HepG2 (cell line): Measurements from ENCODE around the gene GREM1. TPM values are rescaled to one million over a fixed set of nuclear protein-coding genes. Genes with fewer than 3 reads are reported as not detected.

ENCODE experiments used
- ATAC-seq: fragments of 200-7000 bp; cut with Tn5 transposase; 3 replicates; pipeline ENCODE4 v1.9.1; 2020; ENCODE audit warnings: mild to moderate bottlenecking, moderate library complexity
- Bru-seq: library from RNA; stranded (reverse); fragments of 400-500 nt; gene quantifications from one replicate; lab custom pipeline; 2021; lab: Mats Ljungman, UMichigan
- BruChase-seq, 2 experiments: library from RNA; stranded (reverse); fragments of 400-500 nt; gene quantifications; one replicate each; lab custom pipeline; 2021; lab: Mats Ljungman, UMichigan
- BruUV-seq: library from RNA; stranded (reverse); fragments of 400-500 nt; replicated peaks from 2 replicates; lab custom pipeline; 2021; lab: Mats Ljungman, UMichigan
- CTCF ChIA-PET: fragments of 300-600 bp; formaldehyde crosslinking; extraction: SDS; loops from one replicate; lab custom pipeline; 2021; ENCODE audit warnings: low total read pairs, inconsistent platforms, low intra/inter-chr PET ratio; lab: Yijun Ruan, JAX
- POLR2A ChIA-PET: fragments of 350-600 bp; sonication (Branson Sonifier 250); formaldehyde crosslinking; loops from one replicate; lab custom pipeline; 2020; ENCODE audit warnings: antibody characterized with exemption, inconsistent platforms; lab: Yijun Ruan, JAX
- DNase-seq: peaks from one replicate; pipeline ENCODE4 v3.0.0-alpha.2; 2015; ENCODE audit warnings: low spot score
- FAIRE-seq: peaks from 3 replicates; lab custom pipeline; 2011; peaks lifted over from hg19 to GRCh38; lab: Jason Lieb, UNC
- H2AFZ ChIP-seq: one replicate; pipeline ENCODE4 v1.6.1; 2011; ENCODE audit warnings: low read length, inconsistent platforms
- H3K27ac ChIP-seq: fragments of 300-600 bp; 3 replicates; pipeline ENCODE4 v1.8.0; 2011; ENCODE audit warnings: mixed run types, mild to moderate bottlenecking, mixed read lengths, low read length, inconsistent platforms; ENCODE audit not compliant: insufficient read depth; ENCODE audit errors: extremely low read length
- H3K27me3 ChIP-seq, 2 experiments: fragments of 200-600 bp in 1 of 2; 2 replicates in 1 of 2; 3 replicates in 1 of 2; pipeline versions ENCODE4 v1.6.0 to v1.8.0; 2011; ENCODE audit warnings: low read length in 2 of 2, mild to moderate bottlenecking in 2 of 2, moderate library complexity in 2 of 2, inconsistent platforms in 1 of 2; ENCODE audit not compliant: insufficient read depth in 2 of 2, control insufficient read depth in 1 of 2
- H3K36me3 ChIP-seq, 2 experiments: fragments of 200-600 bp in 1 of 2; replicated peaks in 1 of 2; 2 replicates in 1 of 2; 3 replicates in 1 of 2; pipeline versions ENCODE4 v1.5.1 to v1.8.0; 2011; ENCODE audit warnings: low read length in 2 of 2, inconsistent platforms in 1 of 2; ENCODE audit not compliant: insufficient read depth in 2 of 2, control insufficient read depth in 1 of 2
- H3K4me1 ChIP-seq: 2 replicates; pipeline ENCODE4 v1.5.1; 2012; ENCODE audit warnings: low read length, inconsistent platforms; ENCODE audit not compliant: insufficient read depth
- H3K4me2 ChIP-seq: 2 replicates; pipeline ENCODE4 v1.6.0; 2011; ENCODE audit warnings: low read depth, low read length, inconsistent platforms
- H3K4me3 ChIP-seq, 3 experiments: fragments of 200-600 bp in 1 of 3; sonication (generic), shearing (Covaris generic) in 1 of 3; replicated peaks in 1 of 3; 2 replicates each; pipeline ENCODE4 v1.5.1; 2011 to 2016; ENCODE audit warnings: low read length in 3 of 3, inconsistent platforms in 2 of 3, low read depth in 2 of 3, mild to moderate bottlenecking in 2 of 3, control low read depth in 1 of 3, mixed read lengths in 1 of 3; ENCODE audit not compliant: insufficient read depth in 1 of 3
- H3K79me2 ChIP-seq: one replicate; pipeline ENCODE4 v1.6.1; 2011; ENCODE audit warnings: low read length, inconsistent platforms; ENCODE audit not compliant: insufficient read depth
- H3K9ac ChIP-seq: 2 replicates; pipeline ENCODE4 v1.6.0; 2011; ENCODE audit warnings: mild to moderate bottlenecking, low read depth, low read length, inconsistent platforms; ENCODE audit not compliant: insufficient read depth
- H3K9me3 ChIP-seq: 2 replicates; pipeline ENCODE4 v1.5.1; 2012; ENCODE audit warnings: mild to moderate bottlenecking, low read length
- H4K20me1 ChIP-seq: 2 replicates; pipeline ENCODE4 v1.6.0; 2011; ENCODE audit warnings: inconsistent platforms, mild to moderate bottlenecking, low read length, moderate library complexity; ENCODE audit not compliant: insufficient read depth
- HNRNPLL ChIP-seq: fragments of 200-400 bp; formaldehyde crosslinking; IDR thresholded peaks from 2 replicates; pipeline ENCODE4 v1.6.1; 2017; ENCODE audit warnings: mild to moderate bottlenecking, low read depth, low read length; ENCODE audit not compliant: poor library complexity, severe bottlenecking
- PLRG1 ChIP-seq: fragments of 450-650 bp; conservative IDR thresholded peaks from 2 replicates; pipeline ENCODE4 v1.6.1; 2016
- REST ChIP-seq, 2 experiments: IDR thresholded peaks; 2 replicates each; pipeline ENCODE4 v1.6.1; 2011 to 2012; ENCODE audit warnings: low read length in 2 of 2, borderline replicate concordance in 1 of 2, low read depth in 1 of 2, mild to moderate bottlenecking in 1 of 2, moderate library complexity in 1 of 2
- ZNF572 ChIP-seq: sonication (generic); formaldehyde crosslinking; IDR thresholded peaks from 2 replicates; pipeline ENCODE4 v1.5.1; 2020; ENCODE audit warnings: mild to moderate bottlenecking, missing genetic modification reagents
- WGBS: methylation state at CpG from one replicate; pipeline ENCODE4 v1.1.6; 2017; ENCODE audit warnings: low lambda C conversion rate; 5-methylcytosine and 5-hydroxymethylcytosine counted together
- in situ Hi-C: cut with HindIII; loops from 2 replicates; pipeline ENCODE4 v1.10.0; 2017; ENCODE audit warnings: low pct_unique_long_range_greater_than_20kb; ENCODE audit not compliant: extremely low pct_ligation_motif_present
- intact Hi-C: fragments of 100-400 bp; cut with micrococcal nuclease; formaldehyde crosslinking; loops from one replicate; pipeline ENCODE4 v1.10.0; 2022; ENCODE audit not compliant: unreplicated experiment
- long read RNA-seq, 2 experiments: library from RNA in 1 of 2; library from polyadenylated mRNA in 1 of 2; stranded (forward) in 1 of 2; unstranded in 1 of 2; transcript quantifications; one replicate each; pipeline ENCODE4 v2.0.0, GENCODE V29; 2019 to 2022
- polyA minus RNA-seq, 3 experiments: library from RNA; depleted of rRNA, polyadenylated mRNA; stranded (reverse); fragments of >200 nt; gene quantifications; 2 replicates each; pipeline ENCODE4 v1.2.3, GENCODE V29; 2011; ENCODE audit warnings: low replicate concordance in 1 of 3
- polyA plus RNA-seq, 8 experiments: library from polyadenylated mRNA; depleted of rRNA in 3 of 8; stranded (reverse) in 7 of 8; unstranded in 1 of 8; fragments of >200 nt; fragmentation: Illumina TruSeq in 4 of 8; extraction: Trizol in 4 of 8; gene quantifications; 2 replicates each; pipeline versions ENCODE4 v1.2.1 to v1.2.3, GENCODE V29; 2011 to 2016; ENCODE audit warnings: low read depth in 4 of 8, missing spikeins in 1 of 8, mixed read lengths in 1 of 8; ENCODE audit not compliant: insufficient read depth in 1 of 8
- total RNA-seq, 5 experiments: library from RNA; depleted of rRNA; stranded (reverse); fragments of >200 nt; fragmentation: Illumina TruSeq; extraction: Trizol; gene quantifications; 2 replicates each; pipeline ENCODE4 v1.2.3, GENCODE V29; 2016; ENCODE audit warnings: low read depth in 1 of 5
- TF ChIP-seq, protein P1 (sequence below): sonication (generic); formaldehyde crosslinking; IDR thresholded peaks from 2 replicates; pipeline ENCODE4 v1.4.0; 2020; ENCODE audit warnings: missing genetic modification reagents

Gene GREM1
- 0.02 and 0.11 TPM in 2 replicates for total RNA-seq (2016; rRNA removed; fragmentation: Illumina TruSeq; extraction: Trizol)
- not detected in 2 replicates for total RNA-seq (2016; cell fraction: cytosol; rRNA removed; fragmentation: Illumina TruSeq; extraction: Trizol; ENCODE audit: low read depth)
- total RNA-seq (2016; cell fraction: insoluble cytoplasmic fraction; rRNA removed; fragmentation: Illumina TruSeq; extraction: Trizol), result 0.04 and 0.06 TPM in 2 replicates
- 0.03 and 0.06 TPM in 2 replicates for total RNA-seq (2016; cell fraction: membrane; rRNA removed; fragmentation: Illumina TruSeq; extraction: Trizol)
- not detected in 2 replicates for total RNA-seq (2016; cell fraction: nucleus; rRNA removed; fragmentation: Illumina TruSeq; extraction: Trizol)
- polyA plus RNA-seq (2011; rRNA removed), result 0.08 and 0.13 TPM in 2 replicates
- polyA plus RNA-seq (2011; cell fraction: cytosol; rRNA removed), result 0.01 and 0.04 TPM in 2 replicates
- 0.02 and 0.09 TPM in 2 replicates for polyA plus RNA-seq (2011; cell fraction: nucleus; rRNA removed)
- polyA plus RNA-seq (2012), result 0.01 and 0.08 TPM in 2 replicates
- not detected in 2 replicates for polyA plus RNA-seq (2016; cell fraction: cytosol; fragmentation: Illumina TruSeq; extraction: Trizol; ENCODE audit: low read depth)
- polyA plus RNA-seq (2016; cell fraction: insoluble cytoplasmic fraction; fragmentation: Illumina TruSeq; extraction: Trizol; ENCODE audit: low read depth), result 0.12 TPM in 1 of 2 replicates, not detected in the other
- 0.05 TPM in 1 of 2 replicates, not detected in the other for polyA plus RNA-seq (2016; cell fraction: membrane; fragmentation: Illumina TruSeq; extraction: Trizol; ENCODE audit: low read depth)
- not detected in 2 replicates for polyA plus RNA-seq (2016; cell fraction: nucleus; fragmentation: Illumina TruSeq; extraction: Trizol; ENCODE audit: insufficient read depth, low read depth)
- not detected in 2 replicates for polyA minus RNA-seq (2011; rRNA and poly(A)+ RNA removed; ENCODE audit: low replicate concordance)
- polyA minus RNA-seq (2011; cell fraction: cytosol; rRNA and poly(A)+ RNA removed), result not detected in 2 replicates
- not detected in 2 replicates for polyA minus RNA-seq (2011; cell fraction: nucleus; rRNA and poly(A)+ RNA removed)
- percentile 16 among the genes with signal in this experiment for Bru-seq, nascent RNA
- percentile 27 among the genes with signal in this experiment for BruChase-seq, experiment 1, labeled RNA remaining after a 6-hour chase
- percentile 22 among the genes with signal in this experiment for BruChase-seq, experiment 2, labeled RNA remaining after a 2-hour chase
- long read RNA-seq, experiment 1, partial matches to known transcripts, result 0 of 1 reads
- long read RNA-seq, experiment 1, other reads (novel, unspliced or antisense), result 1 of 1 reads
- long read RNA-seq, experiment 2, result 0 reads

DNA sequence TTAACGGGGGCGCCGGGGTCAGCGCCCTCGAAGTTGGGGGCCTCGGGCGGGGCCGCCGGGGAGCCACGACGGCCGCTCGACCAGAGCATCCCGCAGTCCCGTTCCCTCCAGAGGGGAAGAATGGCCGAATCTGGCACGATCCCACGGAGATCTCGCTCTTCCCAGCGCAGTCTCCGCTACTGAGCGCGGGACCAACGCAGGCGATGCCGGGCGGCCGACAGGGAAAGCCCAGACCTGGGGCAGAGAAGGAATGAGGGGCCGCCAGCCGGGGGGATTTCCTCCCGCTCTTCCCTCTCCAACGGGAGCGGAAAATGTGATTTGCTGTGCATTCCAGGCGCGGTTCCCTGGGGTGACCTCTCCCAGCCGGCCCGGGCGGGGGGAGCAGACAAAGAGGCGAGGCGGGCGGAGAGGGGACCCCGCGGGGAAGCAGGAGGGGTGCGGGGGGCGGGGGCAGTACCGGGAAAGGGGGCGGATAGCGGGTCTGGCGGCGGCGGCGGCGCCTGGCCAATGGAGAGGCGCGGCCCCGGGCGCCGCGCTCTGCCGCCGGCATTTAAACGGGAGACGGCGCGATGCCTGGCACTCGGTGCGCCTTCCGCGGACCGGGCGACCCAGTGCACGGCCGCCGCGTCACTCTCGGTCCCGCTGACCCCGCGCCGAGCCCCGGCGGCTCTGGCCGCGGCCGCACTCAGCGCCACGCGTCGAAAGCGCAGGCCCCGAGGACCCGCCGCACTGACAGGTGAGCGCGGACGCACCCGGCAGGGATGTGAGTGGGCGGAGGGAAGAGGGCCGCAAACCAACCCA lies at the start of gene GREM1:
GREM1 (plus strand) TSS at position 579 of the 801 bp plus-strand sequence. CDS start 12,687 bp downstream, outside the sequence.
- H3K4me2 ChIP-seq, result peak within 1 kb of the TSS; percentile 66
- in situ Hi-C loops (loop anchor here (5.0 kb wide), 1 partner anchor 45 kb away; no protein-coding TSS in a partner anchor), intact Hi-C loops (loop anchor here (5.0 kb wide), 1 partner anchor 40 kb away; no protein-coding TSS in a partner anchor)
- WGBS, result 12% methylated on average over 31 of the region's 99 CpGs
- FAIRE-seq, result no peak
- no peak within 1 kb of the TSS for H3K9ac ChIP-seq
- POLR2A ChIA-PET, result no interaction called here
- peak within 1 kb of the TSS; percentile 33 to 68 (median 33) for H3K4me3 ChIP-seq
- DNase-seq, result no peak
- H3K9me3 ChIP-seq, result no peaks in the 10 kb centered on the region
- no peak within 1 kb of the TSS for H3K27ac ChIP-seq
- no peaks in the 10 kb centered on the region for H4K20me1 ChIP-seq
- BruUV-seq, result no TSS peak
- no peak within 1 kb of the TSS for H2AFZ ChIP-seq
- no peaks in the 10 kb centered on the region for H3K79me2 ChIP-seq
- H3K36me3 ChIP-seq, result no peaks in the 10 kb centered on the region
- peaks cover 21% of the 10 kb centered on the region for H3K4me1 ChIP-seq
- peaks cover 12 to 60% of the 10 kb centered on the region in 2 experiments for H3K27me3 ChIP-seq
- CTCF ChIA-PET, result no interaction called here
- TF ChIP-seq HNRNPLL (peak; percentile 67), PLRG1 (no peak), REST (IDR thresholded peaks at IDR 0.05; ENCODE audit: borderline replicate concordance in 1 of 2, low read depth in 1 of 2, low read length in 2 of 2) (no peak), ZNF572 (no peak)
- TF ChIP-seq, protein P1, sequence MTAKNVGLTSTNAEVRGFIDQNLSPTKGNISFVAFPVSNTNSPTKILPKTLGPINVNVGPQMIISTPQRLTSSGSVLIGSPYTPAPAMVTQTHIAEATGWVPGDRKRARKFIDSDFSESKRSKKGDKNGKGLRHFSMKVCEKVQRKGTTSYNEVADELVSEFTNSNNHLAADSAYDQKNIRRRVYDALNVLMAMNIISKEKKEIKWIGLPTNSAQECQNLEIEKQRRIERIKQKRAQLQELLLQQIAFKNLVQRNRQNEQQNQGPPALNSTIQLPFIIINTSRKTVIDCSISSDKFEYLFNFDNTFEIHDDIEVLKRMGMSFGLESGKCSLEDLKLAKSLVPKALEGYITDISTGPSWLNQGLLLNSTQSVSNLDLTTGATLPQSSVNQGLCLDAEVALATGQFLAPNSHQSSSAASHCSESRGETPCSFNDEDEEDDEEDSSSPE, result no peak
- peak; percentile 48 for ATAC-seq
